IgD-negative memory B cell (primary cell): ENCODE results near the gene DAPK1. TPM values are rescaled to one million over a fixed set of nuclear protein-coding genes. Genes with fewer than 3 reads are reported as not detected.

Experiments
- H3K27ac Mint-ChIP-seq, 3 donors: one replicate each; pipeline ENCODE4 v1.8.0; 2020 to 2022; ENCODE audit warnings: mild to moderate bottlenecking in 3 of 3, mixed read lengths in 3 of 3, moderate library complexity in 1 of 3
- H3K27me3 Mint-ChIP-seq: one replicate; pipeline ENCODE4 v1.8.0; 2021; ENCODE audit warnings: mixed read lengths
- H3K36me3 Mint-ChIP-seq: one replicate; pipeline ENCODE4 v1.8.0; 2020; ENCODE audit warnings: mild to moderate bottlenecking, mixed read lengths
- H3K4me1 Mint-ChIP-seq, 3 donors: one replicate each; pipeline ENCODE4 v1.8.0; 2020 to 2022; ENCODE audit warnings: mixed read lengths in 3 of 3, mild to moderate bottlenecking in 1 of 3
- H3K4me3 Mint-ChIP-seq, 4 donors: one replicate each; pipeline ENCODE4 v1.8.0; 2020 to 2022; ENCODE audit warnings: mild to moderate bottlenecking in 4 of 4, mixed read lengths in 4 of 4, moderate library complexity in 3 of 4
- H3K9me3 Mint-ChIP-seq, 3 donors: one replicate each; pipeline ENCODE4 v1.8.0; 2020 to 2021; ENCODE audit warnings: mixed read lengths in 3 of 3, mild to moderate bottlenecking in 1 of 3
- polyA plus RNA-seq: library from polyadenylated mRNA; unstranded; fragments of 300-500 nt; fragmentation: Illumina TruSeq; gene quantifications from one replicate; pipeline ENCODE4 v1.2.3, GENCODE V29; 2021

Gene DAPK1
- polyA plus RNA-seq, 1 donor from 2014 or later: 0.86 TPM

DNA sequence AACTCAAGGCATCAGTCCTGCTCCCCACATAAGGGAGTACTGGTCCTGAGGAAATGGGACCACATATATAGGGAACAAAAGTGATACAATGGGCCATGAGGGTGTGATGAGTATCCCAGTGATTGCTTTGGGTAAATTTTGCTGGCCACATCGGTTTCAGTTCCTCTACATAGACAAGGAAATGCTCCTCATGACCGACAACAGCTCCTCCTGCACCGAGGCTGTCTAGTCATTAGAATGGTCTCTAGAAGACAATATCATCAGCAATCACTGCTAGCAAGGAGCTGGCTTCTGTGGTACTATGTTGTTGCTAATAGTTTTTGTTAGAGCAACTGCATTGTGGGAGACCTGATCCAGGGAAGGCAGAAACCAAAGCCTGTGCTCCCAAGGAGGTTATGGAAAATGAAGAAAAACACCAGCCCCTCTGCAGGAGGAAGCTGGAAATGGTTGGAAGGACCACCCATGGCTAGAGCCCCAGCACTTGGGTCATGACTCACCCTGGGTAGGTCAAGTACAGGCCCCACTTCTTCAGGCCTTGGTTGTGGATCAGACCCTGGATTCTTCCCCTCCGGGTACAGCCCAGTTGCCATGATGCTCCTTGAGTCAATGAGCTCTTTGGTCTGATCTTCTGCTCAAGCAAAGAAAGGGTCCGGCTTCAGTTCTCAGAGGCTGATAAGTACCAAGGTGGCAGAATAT, 224.9 kb downstream of the DAPK1 start:
- peak overlapping the region in 1 of 3 donors; percentile 45 for H3K27ac Mint-ChIP-seq

DNA sequence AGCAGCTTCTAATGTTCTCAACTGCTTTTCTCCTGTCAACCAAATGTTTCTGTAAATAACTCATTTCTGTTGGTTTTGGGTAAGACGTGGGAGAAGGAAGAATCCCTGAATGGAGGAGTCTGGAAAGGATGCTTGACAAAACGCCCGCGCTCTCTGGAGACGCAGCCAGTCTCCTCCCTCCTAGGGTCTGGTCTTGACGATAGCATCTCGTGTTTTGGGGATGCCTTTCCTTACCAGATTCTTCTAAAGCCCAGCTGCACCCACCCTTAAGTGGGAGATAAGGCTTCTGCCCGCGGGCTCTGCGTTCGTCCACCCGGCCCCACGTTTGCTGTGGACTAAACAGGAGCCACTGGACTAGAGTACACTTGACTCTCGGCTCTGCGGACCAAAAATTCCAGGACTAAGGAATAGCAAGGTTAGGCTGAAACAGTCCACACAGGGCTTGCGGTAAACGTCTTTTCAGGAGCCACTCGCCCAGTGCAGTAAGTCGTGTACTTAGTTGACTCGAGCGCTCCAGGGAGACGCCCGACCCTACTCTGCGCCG, 227.8 kb downstream of the DAPK1 start:
- peak overlapping the region in 1 of 4 donors; percentile 28 for H3K4me3 Mint-ChIP-seq
- no peaks in the 10 kb centered on the region for H3K4me1 Mint-ChIP-seq
- no peak overlapping the region for H3K27ac Mint-ChIP-seq
- peaks cover 13% of the 10 kb centered on the region for H3K27me3 Mint-ChIP-seq
- H3K9me3 Mint-ChIP-seq: peaks cover 0 to 3% (median 0%) of the 10 kb centered on the region in 3 donors
- H3K36me3 Mint-ChIP-seq: no peaks in the 10 kb centered on the region

More for the DNA sequence above, 224.9 kb downstream of the DAPK1 start:
- Mint-ChIP-seq H3K4me1 (no peaks in the 10 kb centered on the region), H3K36me3 (no peaks in the 10 kb centered on the region), H3K27me3 (peaks cover 10% of the 10 kb centered on the region), H3K4me3 (no peak overlapping the region), H3K9me3 (peaks cover 0 to 3% (median 0%) of the 10 kb centered on the region in 3 donors)

DNA sequence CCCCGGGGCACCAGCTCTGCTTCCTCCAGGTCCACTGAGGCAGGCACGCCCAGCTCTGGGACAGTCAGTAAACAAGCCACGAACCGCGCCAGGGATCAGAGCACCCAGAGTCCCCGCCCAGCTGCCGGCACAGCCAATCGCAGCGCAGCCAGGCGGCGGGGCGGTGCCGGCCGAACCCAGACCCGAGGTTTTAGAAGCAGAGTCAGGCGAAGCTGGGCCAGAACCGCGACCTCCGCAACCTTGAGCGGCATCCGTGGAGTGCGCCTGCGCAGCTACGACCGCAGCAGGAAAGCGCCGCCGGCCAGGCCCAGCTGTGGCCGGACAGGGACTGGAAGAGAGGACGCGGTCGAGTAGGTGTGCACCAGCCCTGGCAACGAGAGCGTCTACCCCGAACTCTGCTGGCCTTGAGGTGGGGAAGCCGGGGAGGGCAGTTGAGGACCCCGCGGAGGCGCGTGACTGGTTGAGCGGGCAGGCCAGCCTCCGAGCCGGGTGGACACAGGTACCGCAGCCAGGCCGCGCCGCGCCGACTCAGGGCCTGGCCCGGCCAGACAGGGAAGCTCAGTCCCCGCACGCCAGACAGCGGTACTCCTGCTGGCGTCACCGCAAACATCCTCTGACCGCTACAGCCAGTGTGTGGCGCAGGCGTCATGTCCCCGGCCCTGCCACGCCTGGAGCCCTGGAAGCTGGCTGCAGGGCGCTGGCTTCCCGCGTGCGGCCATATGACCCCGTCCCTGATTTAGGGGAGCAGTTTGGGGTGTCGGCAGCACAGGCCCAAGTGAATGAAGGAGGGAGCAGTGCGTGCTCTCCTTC, 228.4 kb downstream of the DAPK1 start, which contains the start of gene CTSL:
Gene CTSL, plus strand, starts transcription at position 220 of the 810 bp plus-strand sequence. CDS start 1,485 bp downstream, outside the sequence.
- Mint-ChIP-seq H3K27me3 (peaks cover 13% of the 10 kb centered on the region), H3K4me1 (no peaks in the 10 kb centered on the region), H3K4me3 (peak within 1 kb of the TSS in 2 of 4 donors; percentile 28 to 71), H3K36me3 (no peaks in the 10 kb centered on the region), H3K9me3 (peaks cover 0 to 3% (median 0%) of the 10 kb centered on the region in 3 donors), H3K27ac (no peak within 1 kb of the TSS)

DNA sequence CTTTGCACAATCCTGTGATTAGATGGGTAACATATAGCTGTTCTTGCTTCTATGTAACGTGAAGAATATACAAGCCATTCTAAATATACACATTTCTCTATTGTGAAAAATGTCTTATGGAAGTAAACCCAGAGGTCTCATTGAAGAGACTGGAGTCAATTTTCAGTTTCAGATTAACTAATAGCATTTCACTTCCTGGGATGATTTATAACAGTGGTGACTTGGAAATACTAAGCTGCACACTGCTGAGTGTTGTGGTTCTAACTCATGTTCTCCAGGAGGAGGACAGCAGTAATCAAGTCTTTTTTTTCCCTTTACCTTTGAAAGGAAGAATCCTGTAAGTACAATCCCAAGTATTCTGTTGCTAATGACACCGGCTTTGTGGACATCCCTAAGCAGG, 231.6 kb downstream of the DAPK1 start:
- Mint-ChIP-seq H3K9me3 (no peaks in the 10 kb centered on the region), H3K36me3 (no peaks in the 10 kb centered on the region), H3K27ac (no peak overlapping the region), H3K27me3 (peaks cover 14% of the 10 kb centered on the region), H3K4me3 (no peak overlapping the region), H3K4me1 (no peaks in the 10 kb centered on the region)

DNA sequence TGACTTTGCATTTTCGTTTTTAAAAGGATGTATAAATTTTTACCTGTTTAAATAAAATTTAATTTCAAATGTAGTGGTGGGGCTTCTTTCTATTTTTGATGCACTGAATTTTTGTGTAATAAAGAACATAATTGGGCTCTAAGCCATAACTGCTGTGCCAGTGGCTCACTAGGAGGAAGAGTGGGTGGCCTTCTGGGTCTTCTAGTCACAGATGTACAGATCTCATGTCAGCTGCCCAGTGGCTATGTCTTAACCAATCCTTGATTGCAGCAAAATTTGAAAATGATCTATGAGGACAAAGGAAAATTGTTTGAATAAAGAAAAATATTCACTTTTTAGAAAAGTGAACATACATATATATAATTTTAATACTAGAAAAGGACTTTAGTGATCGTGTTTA, 233.7 kb downstream of the DAPK1 start:
- H3K4me1 Mint-ChIP-seq: no peaks in the 10 kb centered on the region
- peaks cover 12% of the 10 kb centered on the region for H3K27me3 Mint-ChIP-seq
- H3K4me3 Mint-ChIP-seq: no peak overlapping the region
- no peak overlapping the region for H3K27ac Mint-ChIP-seq
- no peaks in the 10 kb centered on the region for H3K36me3 Mint-ChIP-seq
- no peaks in the 10 kb centered on the region for H3K9me3 Mint-ChIP-seq

DNA sequence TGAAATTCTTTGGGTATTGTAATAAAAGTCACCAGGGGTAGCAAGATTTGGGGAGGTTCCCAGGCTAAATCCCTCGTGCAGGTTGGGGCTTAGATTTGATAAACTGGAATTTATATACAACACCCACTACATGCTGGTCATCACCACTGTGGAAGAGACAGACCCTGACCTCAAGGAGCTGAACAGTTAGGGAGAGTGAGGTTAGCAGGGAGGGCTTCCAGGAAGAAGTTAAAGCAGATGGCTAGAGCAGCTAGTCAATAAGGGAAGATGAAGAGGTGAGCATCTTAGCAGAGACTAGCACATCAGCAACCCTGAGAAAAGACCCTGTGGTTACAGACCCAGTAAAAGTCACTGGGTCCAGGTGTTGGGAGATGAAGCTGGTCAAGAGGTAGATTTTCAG, 234.7 kb downstream of the DAPK1 start:
- Mint-ChIP-seq H3K4me1 (no peaks in the 10 kb centered on the region), H3K4me3 (no peak overlapping the region), H3K27ac (no peak overlapping the region), H3K27me3 (peaks cover 9% of the 10 kb centered on the region), H3K9me3 (peaks cover 0 to 5% (median 0%) of the 10 kb centered on the region in 3 donors), H3K36me3 (no peaks in the 10 kb centered on the region)

DNA sequence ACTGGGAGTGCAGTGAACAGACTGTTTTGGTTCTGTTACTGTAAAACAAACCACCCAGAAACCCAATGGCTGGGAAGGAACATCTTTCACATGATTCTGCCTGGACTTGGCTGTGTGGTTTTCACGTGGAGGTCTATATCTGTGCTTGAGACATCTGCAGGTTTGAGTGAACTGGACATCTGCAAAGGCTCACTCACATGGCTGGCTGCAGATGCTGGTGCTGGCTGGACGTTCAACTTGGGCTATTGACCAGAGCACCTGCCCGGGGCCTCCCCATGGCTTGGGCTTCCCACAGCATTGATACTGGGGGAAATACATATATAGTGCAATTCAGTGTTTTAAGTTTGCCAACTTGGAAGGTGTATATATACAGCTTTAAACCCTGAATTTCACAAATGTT, 235.1 kb downstream of the DAPK1 start:
- Mint-ChIP-seq H3K9me3 (peaks cover 0 to 5% (median 0%) of the 10 kb centered on the region in 3 donors), H3K27ac (no peak overlapping the region), H3K4me1 (no peaks in the 10 kb centered on the region), H3K4me3 (no peak overlapping the region), H3K27me3 (peaks cover 9% of the 10 kb centered on the region), H3K36me3 (no peaks in the 10 kb centered on the region)

DNA sequence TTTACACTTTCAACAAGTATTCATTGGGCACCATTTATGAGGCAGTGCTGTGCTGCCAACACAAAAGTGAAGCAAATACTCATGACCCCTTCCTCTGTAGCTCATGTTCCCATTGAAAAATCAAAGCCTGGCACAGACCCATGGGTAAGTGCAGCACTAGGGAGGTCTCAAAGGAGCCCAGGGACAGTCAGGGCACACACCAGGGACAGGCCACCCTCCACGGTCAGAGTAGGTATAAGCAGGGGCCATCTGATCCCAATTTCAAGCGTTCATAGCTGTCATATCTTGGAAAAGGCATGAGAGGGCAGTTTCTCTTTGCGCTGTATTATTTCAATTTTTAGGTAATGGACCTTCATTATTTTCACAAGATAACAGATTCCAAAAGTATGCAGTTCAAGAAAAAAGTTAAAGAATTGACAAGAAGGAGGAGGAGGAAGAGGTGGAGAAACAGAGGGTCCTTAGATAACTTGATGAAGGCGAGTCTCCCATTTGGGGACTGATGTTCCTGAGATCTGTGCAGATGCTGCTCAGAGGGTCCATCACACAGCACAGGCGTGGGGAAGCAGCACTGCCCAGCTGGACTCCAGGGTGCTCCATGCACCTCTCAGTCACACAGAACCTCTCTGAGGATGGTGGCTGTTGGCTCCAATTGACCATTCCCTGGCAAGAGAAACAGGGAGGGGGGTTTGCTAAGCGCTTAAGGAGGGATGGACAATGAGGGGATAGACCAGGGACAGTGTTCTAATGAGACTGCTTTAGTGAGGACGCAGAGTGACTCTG, 235.8 kb downstream of the DAPK1 start:
- Mint-ChIP-seq H3K27me3 (peaks cover 6% of the 10 kb centered on the region), H3K4me3 (no peak overlapping the region), H3K4me1 (no peaks in the 10 kb centered on the region), H3K27ac (no peak overlapping the region), H3K36me3 (no peaks in the 10 kb centered on the region), H3K9me3 (peaks cover 0 to 5% (median 4%) of the 10 kb centered on the region in 3 donors)

DNA sequence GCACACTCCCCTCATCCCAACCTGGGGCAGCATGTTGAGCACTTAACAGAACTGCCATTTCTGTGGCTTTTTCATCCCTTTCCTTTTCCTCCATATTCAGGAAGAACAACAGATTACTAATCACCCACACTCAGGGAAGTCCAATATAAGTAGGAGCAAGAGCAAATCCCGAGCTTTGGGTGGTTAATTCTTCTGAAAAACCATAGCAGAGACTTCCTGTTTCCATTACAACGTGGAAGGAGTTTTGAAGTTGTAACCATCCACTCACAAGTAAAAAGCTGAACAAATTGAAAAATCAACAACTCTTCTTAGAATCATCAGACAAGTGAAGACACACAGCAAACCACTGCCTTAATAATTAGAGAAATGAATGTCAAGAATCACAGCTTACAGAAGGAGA, 236.4 kb downstream of the DAPK1 start:
- Mint-ChIP-seq H3K27ac (no peak overlapping the region), H3K36me3 (no peaks in the 10 kb centered on the region), H3K9me3 (peaks cover 0 to 5% (median 4%) of the 10 kb centered on the region in 3 donors), H3K27me3 (peaks cover 6% of the 10 kb centered on the region), H3K4me1 (no peaks in the 10 kb centered on the region), H3K4me3 (no peak overlapping the region)

DNA sequence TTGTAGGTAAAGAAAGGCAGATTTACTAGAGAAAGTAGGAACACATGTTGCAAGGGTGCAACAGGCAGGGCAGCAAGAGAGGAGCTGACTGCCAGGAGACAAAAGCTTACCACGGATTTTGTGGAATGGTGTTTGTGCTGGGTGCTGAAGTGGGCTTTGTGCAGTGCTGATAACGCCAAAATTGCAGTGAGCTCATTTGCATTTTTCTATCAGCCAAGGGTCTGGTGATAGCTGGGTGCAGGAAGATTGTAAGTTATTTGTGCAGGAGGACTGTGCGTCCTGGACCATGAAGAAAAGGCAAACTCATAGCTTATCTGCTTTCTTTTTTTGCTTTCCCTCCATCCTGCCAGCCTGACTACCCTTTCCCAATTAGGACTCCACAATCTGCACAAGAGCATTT, 241.9 kb downstream of the DAPK1 start:
- Mint-ChIP-seq H3K27ac (no peak overlapping the region), H3K4me3 (no peak overlapping the region), H3K9me3 (peaks cover 5% of the 10 kb centered on the region in 3 donors), H3K27me3 (peaks cover 3% of the 10 kb centered on the region), H3K4me1 (no peaks in the 10 kb centered on the region), H3K36me3 (peaks cover 1% of the 10 kb centered on the region)

DNA sequence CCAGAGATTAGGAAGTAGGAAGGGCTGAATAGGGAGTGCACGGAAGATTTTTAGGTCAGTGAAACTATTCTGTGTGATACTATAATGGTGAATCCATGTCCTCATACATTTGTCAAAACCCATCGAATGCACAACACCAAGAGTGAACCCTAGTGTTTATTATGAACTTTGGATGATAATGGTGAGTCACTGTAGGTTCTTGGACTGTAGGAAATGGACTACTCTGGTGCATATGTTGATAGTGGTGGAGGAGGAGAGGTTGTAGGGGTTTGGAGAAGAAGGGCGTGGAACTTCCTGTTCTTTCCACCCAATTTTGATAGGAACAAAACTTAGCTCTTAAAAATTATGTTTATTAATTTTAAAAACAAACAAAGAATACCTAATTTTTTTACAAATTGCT, 242.5 kb downstream of the DAPK1 start:
- Mint-ChIP-seq H3K9me3 (peaks cover 5% of the 10 kb centered on the region in 3 donors), H3K27ac (no peak overlapping the region), H3K4me1 (no peaks in the 10 kb centered on the region), H3K36me3 (peaks cover 1% of the 10 kb centered on the region), H3K27me3 (peaks cover 3% of the 10 kb centered on the region), H3K4me3 (no peak overlapping the region)

DNA sequence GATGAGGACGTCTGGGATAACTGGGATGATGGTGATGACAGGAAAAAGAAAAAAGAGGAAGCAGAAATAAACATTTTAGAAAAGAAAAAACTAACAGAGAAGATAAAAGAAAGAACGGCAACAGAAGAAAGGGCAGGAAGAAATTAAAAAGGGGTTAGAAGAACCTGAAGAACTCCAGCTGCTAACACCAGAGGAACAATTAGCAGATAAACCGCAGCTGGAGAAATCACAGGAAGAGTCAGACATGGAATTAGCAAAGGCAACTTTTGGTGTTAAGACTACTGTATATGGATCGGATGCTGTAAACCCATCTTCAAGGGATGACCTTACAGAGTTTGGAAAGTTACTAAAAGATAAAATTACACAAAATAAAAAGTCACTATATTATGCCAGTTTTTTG, 243.7 kb downstream of the DAPK1 start:
- H3K36me3 Mint-ChIP-seq: peaks cover 1% of the 10 kb centered on the region
- H3K27me3 Mint-ChIP-seq: no peaks in the 10 kb centered on the region
- H3K4me1 Mint-ChIP-seq: no peaks in the 10 kb centered on the region
- H3K9me3 Mint-ChIP-seq: peaks cover 5 to 8% (median 5%) of the 10 kb centered on the region in 3 donors
- no peak overlapping the region for H3K27ac Mint-ChIP-seq
- no peak overlapping the region for H3K4me3 Mint-ChIP-seq

DNA sequence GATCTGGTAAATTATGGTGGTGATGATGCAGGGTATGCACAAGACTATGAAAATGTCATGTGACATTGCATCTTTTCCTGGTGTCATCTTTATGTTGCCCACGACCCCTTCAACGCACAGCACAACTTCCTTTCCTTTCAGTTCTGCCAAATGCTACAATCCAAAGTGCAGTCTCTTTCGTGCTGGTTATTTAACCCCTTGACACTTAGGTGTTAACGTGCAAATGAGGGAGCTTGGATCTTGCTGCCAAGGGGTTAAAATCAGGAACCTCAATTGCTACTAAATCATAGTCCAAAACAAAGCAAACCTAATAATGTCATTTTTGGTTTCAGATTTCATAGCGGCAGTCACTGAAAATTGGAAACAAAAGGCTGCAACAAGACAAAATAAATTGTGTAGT, 244.2 kb downstream of the DAPK1 start:
- peaks cover under 1 to 8% (median 5%) of the 10 kb centered on the region in 3 donors for H3K9me3 Mint-ChIP-seq
- H3K27ac Mint-ChIP-seq: no peak overlapping the region
- peaks cover 1% of the 10 kb centered on the region for H3K36me3 Mint-ChIP-seq
- H3K4me1 Mint-ChIP-seq: no peaks in the 10 kb centered on the region
- H3K27me3 Mint-ChIP-seq: peaks cover 2% of the 10 kb centered on the region
- H3K4me3 Mint-ChIP-seq: no peak overlapping the region

DNA sequence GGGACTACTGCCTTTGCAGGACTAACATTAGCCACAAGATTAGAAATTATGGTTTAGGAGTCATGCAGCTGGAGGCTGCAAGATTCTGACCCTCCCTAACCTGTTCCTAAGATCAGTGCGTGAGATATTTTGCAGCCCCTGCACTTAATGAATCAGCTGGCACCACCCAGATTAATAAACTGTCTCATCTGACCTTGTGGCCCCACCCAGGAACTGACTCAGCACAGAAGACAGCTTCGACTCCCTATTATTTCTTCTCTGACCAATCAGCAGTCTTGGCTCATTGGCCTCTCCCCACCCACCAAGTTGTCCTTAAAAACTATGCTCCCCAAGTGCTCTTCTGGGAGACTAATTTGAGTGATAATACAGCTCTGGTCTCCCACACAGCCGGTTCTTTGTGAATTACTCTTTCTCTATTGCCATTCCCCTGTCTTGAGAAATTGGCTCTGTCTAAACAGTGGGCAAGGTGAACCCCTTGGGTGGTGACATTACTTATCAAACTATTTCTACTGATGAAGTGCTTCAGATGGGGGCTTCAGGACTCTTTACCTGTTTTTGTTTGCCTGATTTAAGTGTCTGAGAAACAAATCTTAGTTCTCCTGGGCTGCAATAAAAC, 245.3 kb downstream of the DAPK1 start:
- Mint-ChIP-seq H3K36me3 (peaks cover 1% of the 10 kb centered on the region), H3K4me1 (no peaks in the 10 kb centered on the region), H3K27me3 (peaks cover 2% of the 10 kb centered on the region), H3K9me3 (peaks cover 0 to 8% (median 5%) of the 10 kb centered on the region in 3 donors), H3K4me3 (peak overlapping the region in 1 of 4 donors; percentile 65), H3K27ac (no peak overlapping the region)
